IMR-90 (cell line): ENCODE data around the gene STX2. TPM values are rescaled to one million over a fixed set of nuclear protein-coding genes. Genes with fewer than 3 reads are reported as not detected.

ENCODE experiments used
- ATAC-seq: fragments of 200-7000 bp; cut with Tn5 transposase; 2 replicates; pipeline ENCODE4 v1.9.1; 2020; ENCODE audit warnings: low read depth, mild to moderate bottlenecking, moderate library complexity
- BruUV-seq: library from RNA; stranded (reverse); fragments of 400-500 nt; replicated peaks from 2 replicates; lab custom pipeline; 2021; lab: Mats Ljungman, UMichigan
- CTCF ChIA-PET: fragments of 300-600 bp; formaldehyde crosslinking; extraction: SDS; loops from one replicate; lab custom pipeline; 2021; ENCODE audit warnings: antibody characterized with exemption; lab: Yijun Ruan, JAX
- POLR2A ChIA-PET: fragments of 300-600 bp; sonication (Branson Sonifier 250); formaldehyde crosslinking; loops from one replicate; lab custom pipeline; 2022; ENCODE audit warnings: antibody characterized with exemption; ENCODE audit not compliant: unreplicated experiment; lab: Charles Lee
- DNase-seq: peaks from one replicate; pipeline ENCODE4 v3.0.0; 2013
- H2AFZ ChIP-seq: replicated peaks from 2 replicates; pipeline ENCODE3; 2013; ENCODE audit warnings: low read length, mild to moderate bottlenecking; ENCODE audit not compliant: poor library complexity
- H2AK5ac ChIP-seq: 2 replicates; pipeline ENCODE4 v1.6.1; 2013; ENCODE audit warnings: low read depth, low read length, inconsistent platforms
- H2AK9ac ChIP-seq: replicated peaks from 2 replicates; pipeline ENCODE3; 2013; ENCODE audit warnings: mild to moderate bottlenecking, low read depth, low read length, moderate library complexity; ENCODE audit not compliant: poor library complexity
- H2BK120ac ChIP-seq: 2 replicates; pipeline ENCODE4 v1.6.1; 2013; ENCODE audit warnings: low read depth, low read length, inconsistent platforms
- H2BK15ac ChIP-seq: 3 replicates; pipeline ENCODE4 v1.6.1; 2013; ENCODE audit warnings: low read depth, low read length, inconsistent platforms
- H2BK20ac ChIP-seq: 2 replicates; pipeline ENCODE4 v1.6.1; 2013; ENCODE audit warnings: low read depth, mild to moderate bottlenecking, inconsistent platforms, low read length, moderate library complexity
- H2BK5ac ChIP-seq: 2 replicates; pipeline ENCODE4 v1.6.1; 2013; ENCODE audit warnings: mild to moderate bottlenecking, low read depth, low read length, inconsistent platforms; ENCODE audit not compliant: poor library complexity, severe bottlenecking
- H3K14ac ChIP-seq: replicated peaks from 2 replicates; pipeline ENCODE4 v1.6.1; 2013; ENCODE audit warnings: low read depth, low read length, inconsistent platforms
- H3K18ac ChIP-seq: 2 replicates; pipeline ENCODE4 v1.6.1; 2013; ENCODE audit warnings: low read depth, low read length, control low read depth
- H3K23ac ChIP-seq: 2 replicates; pipeline ENCODE4 v1.6.1; 2013; ENCODE audit warnings: low read depth, low read length, inconsistent platforms
- H3K27ac ChIP-seq: 2 replicates; pipeline ENCODE4 v1.5.1; 2013; ENCODE audit warnings: mild to moderate bottlenecking, control low read depth, low read length; ENCODE audit not compliant: insufficient read depth
- H3K27me3 ChIP-seq: 2 replicates; pipeline ENCODE4 v1.6.1; 2013; ENCODE audit warnings: low read length; ENCODE audit not compliant: control insufficient read depth, insufficient read depth
- H3K36me3 ChIP-seq: 2 replicates; pipeline ENCODE4 v1.6.1; 2013; ENCODE audit warnings: low read length, mixed read lengths; ENCODE audit not compliant: control insufficient read depth, insufficient read depth
- H3K4ac ChIP-seq: 2 replicates; pipeline ENCODE4 v1.6.1; 2013; ENCODE audit warnings: low read depth, low read length, inconsistent platforms
- H3K4me1 ChIP-seq: 2 replicates; pipeline ENCODE4 v1.6.1; 2013; ENCODE audit warnings: low read length, mixed read lengths; ENCODE audit not compliant: control insufficient read depth, insufficient read depth
- H3K4me2 ChIP-seq: 2 replicates; pipeline ENCODE4 v1.6.1; 2013; ENCODE audit warnings: low read depth, mild to moderate bottlenecking, control low read depth, low read length, moderate library complexity
- H3K4me3 ChIP-seq: 2 replicates; pipeline ENCODE4 v1.5.1; 2013; ENCODE audit warnings: low read depth, mild to moderate bottlenecking, control low read depth, low read length, moderate library complexity; ENCODE audit not compliant: insufficient read depth
- H3K56ac ChIP-seq: 2 replicates; pipeline ENCODE4 v1.6.1; 2013; ENCODE audit warnings: low read length, inconsistent platforms; ENCODE audit not compliant: insufficient read depth; ENCODE audit errors: extremely low read depth
- H3K79me1 ChIP-seq, 2 experiments: 2 replicates each; pipeline ENCODE4 v1.6.1; 2013; ENCODE audit warnings: low read length in 2 of 2, inconsistent platforms in 1 of 2, low read depth in 1 of 2
- H3K9ac ChIP-seq: 2 replicates; pipeline ENCODE4 v1.6.1; 2013; ENCODE audit warnings: low read depth, low read length, control low read depth
- H3K9me1 ChIP-seq: 2 replicates; pipeline ENCODE4 v1.6.1; 2013; ENCODE audit warnings: low read length, inconsistent platforms; ENCODE audit not compliant: insufficient read depth
- H3K9me3 ChIP-seq: 2 replicates; pipeline ENCODE4 v1.6.1; 2013; ENCODE audit warnings: low read length; ENCODE audit not compliant: control insufficient read depth, insufficient read depth
- H4K20me1 ChIP-seq: 2 replicates; pipeline ENCODE4 v1.6.1; 2013; ENCODE audit warnings: low read length, inconsistent platforms; ENCODE audit not compliant: insufficient read depth
- H4K5ac ChIP-seq: 2 replicates; pipeline ENCODE4 v1.6.1; 2013; ENCODE audit warnings: mild to moderate bottlenecking, low read depth, low read length, control low read depth
- H4K8ac ChIP-seq, 2 experiments: 2 replicates each; pipeline ENCODE4 v1.6.1; 2013; ENCODE audit warnings: low read depth in 2 of 2, low read length in 2 of 2, control low read depth in 1 of 2, inconsistent platforms in 1 of 2
- H4K91ac ChIP-seq: 2 replicates; pipeline ENCODE4 v1.6.1; 2013; ENCODE audit warnings: low read depth, low read length, inconsistent platforms; ENCODE audit not compliant: insufficient read depth
- BHLHE40 ChIP-seq: fragments of 150-350 bp; IDR thresholded peaks from 2 replicates; pipeline ENCODE4 v1.6.1; 2016; ENCODE audit warnings: mild to moderate bottlenecking, low read depth, low read length
- MAFK ChIP-seq: IDR thresholded peaks from 2 replicates; pipeline ENCODE4 v1.6.1; 2012; ENCODE audit warnings: low read depth, low read length, improper control_type of control experiment
- WGBS, 2 experiments: methylation state at CpG; one replicate each; pipeline versions ENCODE4 v1.1.5 to v1.1.7; 2013; ENCODE audit warnings: missing lambda C conversion rate in 2 of 2; ENCODE audit not compliant: insufficient read length in 1 of 2; ENCODE audit errors: extremely low coverage in 2 of 2; 5-methylcytosine and 5-hydroxymethylcytosine counted together
- dilution Hi-C: fragments of 300-500 bp; cut with HindIII; formaldehyde crosslinking; loops from one replicate; pipeline ENCODE4 v1.14.3; 2018; ENCODE audit warnings: low sequenced_read_pairs; ENCODE audit not compliant: unreplicated experiment
- in situ Hi-C: fragments of 300-500 bp; cut with MboI; formaldehyde crosslinking; loops from 3 replicates; pipeline ENCODE4 v1.14.3; 2019; ENCODE audit warnings: low sequenced_read_pairs, inconsistent platforms, mixed read lengths
- intact Hi-C: fragments of 100-400 bp; cut with micrococcal nuclease; formaldehyde crosslinking; loops from 2 replicates; pipeline ENCODE4 v1.10.0; 2022
- polyA plus RNA-seq, 3 experiments: library from polyadenylated mRNA; depleted of rRNA; stranded (reverse); fragments of >200 nt; gene quantifications; 2 replicates each; pipeline ENCODE4 v1.2.3, GENCODE V29; 2012; ENCODE audit warnings: low replicate concordance in 1 of 3
- total RNA-seq: library from RNA; depleted of rRNA; stranded (reverse); fragments of >200 nt; gene quantifications from 2 replicates; pipeline ENCODE4 v1.2.3, GENCODE V29; 2012

STX2 gene
- total and polyA plus RNA-seq, 2 of the 4 experiments (the other 2 are of a cell fraction) = 26.9 to 32.5 TPM

DNA sequence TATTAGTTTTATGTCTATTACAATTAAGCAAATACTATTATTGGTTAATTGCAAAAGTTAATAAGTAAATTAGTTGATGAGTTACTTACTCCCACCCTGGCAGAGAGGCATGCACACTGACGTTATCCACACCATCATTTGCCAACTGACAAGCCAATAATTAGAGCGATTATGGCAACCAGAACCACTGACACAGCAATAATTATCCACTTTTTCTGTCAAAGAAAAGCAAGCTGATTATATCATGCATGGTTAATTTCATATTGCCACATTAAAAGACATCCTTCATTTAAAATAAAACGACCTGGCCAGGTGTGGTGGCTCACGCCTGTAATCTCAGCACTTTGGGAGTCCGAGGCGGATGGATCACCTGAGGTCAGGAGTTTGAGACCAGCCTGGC is 43.1 kb downstream of the STX2 start:
- no peaks in the 10 kb centered on the region for H3K9me3 ChIP-seq
- H2AFZ ChIP-seq = no peak overlapping the region
- no peak for DNase-seq
- no peaks in the 10 kb centered on the region for H3K4me1 ChIP-seq
- no TSS peak for BruUV-seq
- intact Hi-C loops (no loop called here), dilution Hi-C loops (no loop called here), in situ Hi-C loops (no loop called here)
- no peak overlapping the region for H3K4ac ChIP-seq
- no peak overlapping the region for H3K9ac ChIP-seq
- no peak overlapping the region for H3K4me3 ChIP-seq
- no peak overlapping the region for H4K8ac ChIP-seq
- H2BK20ac ChIP-seq = no peak overlapping the region
- H3K27ac ChIP-seq = no peak overlapping the region
- H2AK9ac ChIP-seq = no peak overlapping the region
- H3K36me3 ChIP-seq = peaks cover 41% of the 10 kb centered on the region
- ChIA-PET POLR2A (no interaction called here), CTCF (no interaction called here)
- H2BK120ac ChIP-seq = no peak overlapping the region
- H4K20me1 ChIP-seq = no peaks in the 10 kb centered on the region
- 100% methylated on average over 1 of the region's 6 CpGs; no CpG with 5 or more reads in 1 of the 2 experiments for WGBS, 2 experiments
- peak; percentile 23 for TF ChIP-seq MAFK
- TF ChIP-seq BHLHE40 = no peak
- H4K5ac ChIP-seq = no peak overlapping the region
- H3K18ac ChIP-seq = no peak overlapping the region
- no peak overlapping the region for H2BK15ac ChIP-seq
- no peaks in the 10 kb centered on the region for H3K27me3 ChIP-seq
- no peak overlapping the region for H2BK5ac ChIP-seq
- H3K56ac ChIP-seq = no peak overlapping the region
- H3K14ac ChIP-seq = no peak overlapping the region
- no peak overlapping the region for H3K23ac ChIP-seq
- H4K91ac ChIP-seq = no peak overlapping the region
- no peak for ATAC-seq
- no peak overlapping the region for H2AK5ac ChIP-seq
- no peak overlapping the region for H3K4me2 ChIP-seq
- H3K79me1 ChIP-seq = peaks cover 0 to 11% of the 10 kb centered on the region in 2 experiments; a peak in 1 of 4 replicates
- H3K9me1 ChIP-seq = no peaks in the 10 kb centered on the region
